NT2/D1 (cell line): ENCODE data around the gene TM4SF1.

Experiments used
- SUZ12 ChIP-seq: IDR thresholded peaks from 2 replicates; pipeline ENCODE4 v1.6.1; 2011; ENCODE audit not compliant: insufficient read length, insufficient read depth; ENCODE audit errors: extremely low read depth
- YY1 ChIP-seq: IDR thresholded peaks from 2 replicates; pipeline ENCODE4 v1.6.1; 2011; ENCODE audit not compliant: insufficient read length, insufficient read depth
- ZNF274 ChIP-seq: IDR thresholded peaks from 2 replicates; pipeline ENCODE4 v1.6.1; 2011; ENCODE audit warnings: mild to moderate bottlenecking, low read depth, low read length

GRCh38 chr3:149407898-149408297 is 30.4 kb upstream of the TM4SF1 start:
- TF ChIP-seq YY1 = no peak
- no peak for TF ChIP-seq ZNF274
- no peak for TF ChIP-seq SUZ12
